ENCODE data around the gene CMTR1.
"Not testable (repeated sequence)": the region's sequence is repeated elsewhere in the genome, so short reads cannot be mapped to it uniquely, and the experiment has no call there.

CMTR1 gene

DNA sequence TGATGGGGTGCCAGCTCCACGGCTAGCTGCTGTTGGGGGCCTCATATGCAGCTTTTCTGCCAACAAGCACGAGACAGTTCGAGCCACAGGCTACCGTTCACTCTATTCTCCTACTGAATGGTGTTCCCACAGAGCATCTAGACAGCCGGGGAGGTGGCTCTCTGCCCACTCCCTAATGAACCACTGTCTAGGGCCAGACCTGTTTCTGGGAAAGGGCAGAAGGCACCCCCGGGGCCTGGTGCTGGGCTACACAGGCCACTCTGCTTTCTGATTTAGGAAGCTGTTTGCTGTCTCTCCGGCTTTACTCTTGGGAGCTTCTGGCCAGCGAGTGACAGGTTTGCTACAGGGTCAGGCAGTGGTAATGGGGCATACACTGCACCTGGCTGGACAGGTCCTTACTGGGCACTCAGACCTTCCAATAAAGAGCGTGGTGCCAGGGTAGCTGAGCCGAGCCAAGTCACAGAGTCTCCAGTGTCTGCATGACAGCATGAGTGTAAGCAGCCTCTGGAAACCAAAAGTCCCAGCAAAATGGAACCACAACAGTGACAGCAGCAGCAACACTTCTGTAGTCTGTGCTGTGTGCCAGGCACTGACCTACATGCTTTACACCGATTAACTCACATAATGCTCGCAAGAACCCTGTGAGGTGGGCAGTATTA, 58.3 kb downstream of the CMTR1 start:
- DNase-seq (ENCODE audit: low spot score), result no peak
- FAIRE-seq, result no peak

DNA sequence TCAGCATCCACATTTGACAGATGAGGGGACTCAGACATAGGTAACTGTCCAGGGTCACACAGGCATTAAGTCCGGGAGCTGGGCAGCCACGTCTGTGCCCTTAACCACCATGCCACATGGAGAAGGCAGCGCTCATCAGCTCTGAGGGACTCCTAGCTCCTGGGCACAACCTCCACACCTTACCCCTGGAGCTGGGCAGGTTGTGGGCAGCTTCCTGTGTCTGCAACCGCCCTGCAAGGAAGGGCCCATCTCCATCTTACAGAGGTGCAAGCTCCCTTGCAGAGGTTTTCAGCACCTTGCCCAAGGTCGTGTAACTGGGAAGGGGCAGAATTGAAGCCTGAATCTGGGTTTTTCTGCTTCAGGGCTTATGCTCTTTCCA, 58.8 kb downstream of the CMTR1 start:
- DNase-seq (ENCODE audit: low spot score), result no peak
- no peak for FAIRE-seq

DNA sequence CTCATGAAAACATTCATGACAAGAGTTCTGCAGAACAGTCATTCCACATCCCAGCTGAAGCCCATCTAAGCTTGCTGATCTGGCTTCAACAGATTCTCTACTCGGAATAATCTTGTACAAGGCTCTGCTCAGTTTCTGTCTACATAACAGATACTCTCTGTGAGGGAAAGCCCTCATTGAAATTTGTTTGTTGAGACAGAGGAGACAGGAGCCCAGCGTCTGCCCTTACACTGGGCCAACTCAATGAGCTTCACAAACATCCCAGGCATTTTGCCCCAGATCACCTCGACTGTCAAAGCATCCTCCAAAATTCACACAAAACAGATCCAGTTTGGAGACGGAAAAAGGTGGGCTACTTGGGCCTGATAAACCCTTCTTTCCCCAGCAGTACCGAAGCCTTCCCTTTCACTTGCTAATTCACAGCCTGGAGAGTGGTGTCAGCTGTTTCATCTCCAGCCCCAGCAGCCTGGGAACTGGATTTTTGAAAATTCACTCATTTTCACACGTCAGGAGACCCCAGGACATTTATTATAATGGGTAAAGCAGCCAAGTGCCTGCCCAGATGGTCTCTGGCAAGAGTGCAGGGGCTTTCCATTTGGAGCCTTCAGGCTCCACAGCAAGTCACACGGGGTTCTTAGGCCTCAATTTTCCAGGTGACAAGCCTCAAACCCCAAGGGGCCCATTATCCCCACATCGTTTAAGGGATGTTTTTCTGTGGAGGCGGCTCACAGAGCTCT, 59.4 kb downstream of the CMTR1 start:
- no peak for DNase-seq (ENCODE audit: low spot score)
- no peak for FAIRE-seq

DNA sequence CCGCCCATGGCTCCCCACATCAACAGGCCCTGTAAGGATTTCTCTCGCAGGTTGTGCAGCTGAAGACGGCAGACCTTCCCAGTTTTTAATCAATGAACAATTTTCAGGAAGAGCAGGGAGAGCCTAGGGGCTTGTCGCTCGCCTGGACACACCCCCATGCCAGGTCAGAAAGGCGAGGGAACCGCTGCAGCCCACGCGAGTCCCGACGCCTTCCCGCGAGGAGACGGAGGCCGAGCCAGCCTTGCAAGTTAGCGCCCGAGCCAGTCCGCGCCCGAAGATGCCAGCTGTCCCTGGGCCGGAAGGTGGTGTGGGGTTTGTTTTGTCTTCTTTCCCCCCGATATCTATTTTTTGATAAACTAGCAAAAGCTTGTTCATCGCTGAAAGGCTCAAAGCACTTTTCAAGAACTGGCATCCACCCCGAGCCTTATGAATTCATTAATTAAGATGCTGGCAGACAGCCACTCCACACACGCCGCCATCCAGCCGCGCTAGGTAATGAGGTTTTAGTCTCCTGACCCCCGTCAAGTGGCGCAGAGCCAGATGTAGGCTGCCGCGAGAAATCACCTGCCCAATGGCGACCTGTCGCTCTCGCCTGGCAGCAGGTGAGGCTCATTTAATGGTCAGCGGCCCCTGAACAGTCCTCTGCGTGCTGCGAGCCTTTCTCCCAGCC, 60.1 kb downstream of the CMTR1 start:
- FAIRE-seq, result no peak
- no peak for DNase-seq (ENCODE audit: low spot score)

DNA sequence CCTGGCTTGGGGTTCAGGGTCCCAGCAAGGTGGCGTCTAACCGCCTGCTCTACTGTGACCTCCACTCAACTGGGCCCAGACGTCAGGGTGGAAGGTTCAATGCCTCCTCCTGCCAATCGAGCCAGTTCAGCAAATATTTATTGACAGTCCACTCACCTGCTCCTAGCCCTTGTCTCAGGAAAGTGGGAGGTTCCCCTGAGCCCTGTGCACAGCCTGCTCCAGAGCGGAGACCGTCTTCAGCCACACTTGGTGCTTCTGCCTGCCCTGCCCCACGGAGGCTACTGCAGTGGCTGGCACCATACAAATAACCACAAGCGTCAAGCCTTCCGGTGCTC, 60.6 kb downstream of the CMTR1 start:
- FAIRE-seq (no peak), DNase-seq (ENCODE audit: low spot score) (no peak)

DNA sequence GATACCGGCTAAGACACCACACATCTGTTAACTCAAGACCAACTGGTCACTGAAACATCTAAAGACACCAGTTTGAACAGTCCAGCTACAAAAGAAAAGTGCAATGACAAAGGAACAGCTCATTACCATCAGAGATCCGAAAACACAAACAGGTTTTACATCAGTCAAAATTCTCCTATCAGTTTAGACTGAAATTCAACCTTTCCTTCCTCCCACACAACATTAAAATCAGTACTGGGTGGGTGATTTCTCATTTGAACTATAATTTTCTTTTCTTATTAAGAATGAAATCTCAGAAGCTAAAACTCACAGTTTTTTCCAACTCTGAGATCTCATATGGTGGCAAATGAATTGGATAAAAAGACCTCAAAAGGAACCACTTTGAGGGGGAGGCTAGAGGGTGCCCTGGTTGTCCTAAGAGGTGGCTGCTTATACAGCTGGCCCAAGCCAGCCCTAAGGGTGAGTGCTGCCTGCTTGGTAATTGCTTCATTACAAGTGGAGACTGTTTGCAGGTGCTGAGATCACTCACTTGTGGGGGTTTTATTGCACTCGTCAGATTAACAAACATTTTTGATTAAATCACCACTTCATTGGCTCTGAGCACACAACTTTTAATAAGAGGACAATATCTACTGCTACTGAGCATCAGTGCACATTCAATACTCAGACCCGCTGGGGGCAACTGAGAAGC, 62.4 kb downstream of the CMTR1 start:
- DNase-seq (ENCODE audit: low spot score) (no peak), FAIRE-seq (no peak)

DNA sequence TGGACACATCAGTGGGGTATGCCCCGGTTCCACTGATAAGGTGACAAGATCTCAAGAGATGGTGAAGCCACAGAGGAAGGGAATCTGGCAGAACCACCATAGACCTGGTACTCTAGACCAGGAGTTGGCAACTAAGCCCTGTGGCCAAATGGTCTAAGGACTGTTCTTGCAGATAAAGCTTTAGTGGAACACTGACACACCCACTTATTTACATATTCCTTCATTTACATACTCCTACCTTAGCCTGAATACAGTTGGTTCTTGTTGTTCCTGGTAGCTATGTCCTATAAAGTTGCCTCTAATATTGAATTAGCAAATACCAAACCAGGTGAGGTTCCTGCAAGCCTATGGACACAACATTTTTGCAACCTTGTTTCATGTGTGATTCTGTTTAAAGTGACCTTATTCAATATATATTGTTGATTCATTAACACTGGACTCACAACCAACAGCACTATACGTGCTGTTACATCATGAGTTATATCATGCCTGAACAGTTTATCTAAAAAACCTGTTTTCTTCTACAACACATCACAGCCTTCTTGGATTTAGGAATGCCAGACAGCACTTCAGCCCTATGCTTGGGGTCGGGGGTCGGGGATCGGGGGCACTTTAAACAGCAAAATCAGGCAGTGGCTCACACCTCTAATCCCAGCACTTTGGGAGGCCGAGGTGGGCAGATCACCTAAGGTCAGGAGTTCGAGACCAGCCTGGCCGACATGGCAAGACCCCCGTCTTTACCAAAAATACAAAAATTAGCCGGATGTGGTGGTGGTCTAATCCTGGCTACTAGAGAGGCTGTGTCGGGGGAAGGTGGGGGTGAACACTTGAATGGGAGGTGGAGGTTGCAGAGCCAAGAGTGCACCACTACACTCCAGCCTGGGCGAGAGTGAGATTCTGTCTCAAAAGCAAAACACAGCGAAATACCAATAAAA, 64.2 kb downstream of the CMTR1 start:
- FAIRE-seq (no peak), DNase-seq (ENCODE audit: low spot score) (no peak)

DNA sequence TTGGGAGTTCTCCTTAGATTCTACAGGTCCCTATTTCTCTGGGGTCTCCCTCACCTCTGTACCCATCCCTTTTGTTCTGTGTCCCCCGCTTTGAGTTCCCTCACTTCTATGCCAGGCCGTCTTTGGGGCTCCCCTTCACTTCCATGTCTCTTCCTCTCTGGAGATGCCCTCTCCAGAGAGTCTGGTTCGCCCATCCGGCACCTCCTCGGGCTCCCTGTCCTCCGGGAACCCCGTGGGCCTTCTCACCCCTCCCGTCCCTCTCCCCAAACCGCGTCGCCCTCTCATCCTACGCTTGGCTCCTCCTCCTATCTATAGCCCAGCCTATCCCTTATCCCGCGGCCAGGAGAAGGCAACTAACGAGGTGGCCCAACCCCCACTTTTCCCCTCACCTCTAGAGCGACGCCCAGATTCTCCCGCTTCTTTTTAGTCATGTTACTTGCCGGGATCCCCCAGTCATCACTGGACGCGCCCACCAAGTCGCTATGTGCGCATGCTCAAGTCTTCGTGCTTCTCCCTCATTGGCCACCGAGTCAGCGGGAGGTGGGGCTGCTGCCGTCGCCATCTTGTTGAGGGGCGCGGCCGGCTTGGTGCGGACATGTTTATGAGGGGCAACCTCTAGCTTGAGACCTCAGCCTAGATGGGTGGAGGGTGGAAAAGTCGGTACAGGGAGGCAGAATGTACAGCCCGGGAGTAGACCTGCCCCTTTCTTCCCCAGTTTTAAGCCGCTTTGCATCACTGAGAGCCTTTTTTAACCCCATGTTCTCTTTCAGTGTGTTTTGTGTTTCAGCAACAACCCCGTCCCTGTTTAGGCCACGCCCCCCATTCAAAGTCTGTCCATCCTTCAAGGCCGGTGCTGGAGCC, 66.6 kb downstream of the CMTR1 start, which contains the start of gene CCDC167:
TSS of gene CCDC167 (minus strand) at position 461 of the 861 bp plus-strand sequence. CDS start at position 431, 30 bp downstream.
- DNase-seq (ENCODE audit: low spot score) (peak; percentile 94), FAIRE-seq (peak; percentile 73)

DNA sequence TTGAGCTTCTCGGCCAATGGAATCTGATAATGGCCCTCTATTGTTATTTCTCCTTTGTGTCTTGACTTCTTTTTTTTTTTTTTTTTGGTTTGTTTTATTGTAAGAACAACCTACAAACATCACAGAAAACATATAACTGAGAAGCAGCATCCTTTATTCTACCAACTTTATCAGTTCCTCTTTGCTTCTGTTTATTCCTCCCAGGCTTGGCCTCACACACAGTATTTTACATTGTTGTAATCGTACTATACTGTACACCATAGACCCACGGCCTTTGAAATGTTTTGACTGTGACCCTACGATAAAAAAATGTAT, 67.2 kb downstream of the CMTR1 start:
- FAIRE-seq (no peak), DNase-seq (ENCODE audit: low spot score) (no peak)

DNA sequence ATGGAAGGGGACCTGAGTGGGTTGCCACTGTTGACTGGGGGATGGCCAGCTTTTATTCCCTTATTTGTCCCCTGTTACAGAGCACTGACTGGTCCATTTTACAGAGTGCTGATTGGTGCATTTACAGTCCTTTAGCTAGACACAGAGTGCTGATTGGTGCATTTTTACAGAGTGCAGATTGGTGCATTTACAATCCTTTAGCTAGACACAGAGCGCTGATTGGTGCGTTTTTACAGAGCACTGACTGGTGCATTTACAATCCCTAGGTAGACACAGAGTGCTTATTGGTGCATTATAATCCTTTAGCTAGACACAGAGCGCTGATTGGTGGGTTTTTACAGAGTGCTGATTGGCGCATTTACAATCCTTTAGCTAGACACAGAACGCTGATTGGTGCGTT, 67.9 kb downstream of the CMTR1 start:
- not testable (repeated sequence) for DNase-seq (ENCODE audit: low spot score); FAIRE-seq

DNA sequence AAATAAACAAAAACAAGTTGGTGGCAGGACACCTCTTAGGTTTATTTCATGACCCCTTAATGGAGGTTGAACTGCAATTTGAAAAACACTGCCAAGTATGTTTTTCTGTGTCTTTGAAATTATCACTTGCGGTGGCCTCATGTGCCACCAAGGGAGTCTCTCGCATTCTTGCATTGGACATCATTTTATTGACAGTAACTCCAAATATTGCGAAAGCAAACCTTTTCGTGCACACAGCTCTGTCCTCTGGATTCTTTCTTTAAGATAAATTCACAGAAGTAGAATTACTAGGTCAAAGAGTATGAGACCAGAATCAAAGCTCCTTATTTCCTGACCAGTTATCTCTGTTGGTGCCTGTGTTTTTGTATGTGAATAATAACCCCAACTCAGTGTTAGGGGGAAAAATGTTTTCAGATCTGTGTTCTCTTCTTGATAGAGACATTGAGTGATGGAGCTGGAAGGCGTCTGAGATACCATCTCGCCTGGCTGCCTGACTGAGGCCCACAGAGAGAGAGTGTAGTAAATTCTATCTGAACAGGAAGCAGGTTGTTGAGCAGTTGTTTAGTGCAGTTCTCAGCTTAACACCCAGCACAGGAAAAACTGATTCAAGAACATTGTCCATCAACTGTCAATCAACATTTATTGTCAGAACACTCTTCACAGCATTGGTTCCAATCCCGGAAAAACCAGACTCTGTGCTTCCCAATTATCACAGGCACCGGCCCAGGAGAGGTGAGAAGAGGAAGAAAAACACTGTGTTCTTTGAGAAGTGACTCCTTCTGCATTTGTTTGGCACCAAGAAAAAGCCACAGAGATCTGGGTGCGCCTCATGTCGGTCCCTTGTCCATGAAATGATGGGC, 68.8 kb downstream of the CMTR1 start:
- DNase-seq (ENCODE audit: low spot score), result no peak
- no peak for FAIRE-seq

DNA sequence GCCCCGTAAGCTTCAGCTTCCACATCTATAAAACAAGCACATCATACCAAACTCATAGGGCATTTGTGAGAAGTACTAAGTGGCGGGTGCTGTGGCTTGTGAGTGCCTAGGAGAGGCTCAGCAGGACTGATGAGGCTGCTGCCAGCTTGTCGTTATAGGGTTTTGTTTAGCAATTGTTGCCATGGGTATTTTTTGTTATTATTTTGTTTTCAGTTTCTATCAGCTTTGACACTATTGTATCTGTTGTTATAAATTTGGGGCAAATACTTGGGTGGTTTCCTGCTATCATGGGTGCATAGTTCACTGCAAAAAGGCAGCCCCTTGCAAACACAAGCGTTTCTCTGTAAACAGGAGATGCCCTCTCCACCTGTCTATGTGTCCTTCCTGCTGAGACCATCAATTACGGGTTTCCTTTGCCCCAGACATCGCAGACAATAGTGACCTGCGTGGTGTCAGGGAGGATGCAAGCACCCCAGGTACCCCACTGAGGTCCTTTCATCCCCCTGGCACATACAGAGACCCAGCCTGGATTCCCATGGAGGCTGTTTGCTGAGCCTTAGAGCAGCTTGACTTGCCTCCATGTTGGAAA, 69.8 kb downstream of the CMTR1 start:
- DNase-seq (ENCODE audit: low spot score), result no peak

DNA sequence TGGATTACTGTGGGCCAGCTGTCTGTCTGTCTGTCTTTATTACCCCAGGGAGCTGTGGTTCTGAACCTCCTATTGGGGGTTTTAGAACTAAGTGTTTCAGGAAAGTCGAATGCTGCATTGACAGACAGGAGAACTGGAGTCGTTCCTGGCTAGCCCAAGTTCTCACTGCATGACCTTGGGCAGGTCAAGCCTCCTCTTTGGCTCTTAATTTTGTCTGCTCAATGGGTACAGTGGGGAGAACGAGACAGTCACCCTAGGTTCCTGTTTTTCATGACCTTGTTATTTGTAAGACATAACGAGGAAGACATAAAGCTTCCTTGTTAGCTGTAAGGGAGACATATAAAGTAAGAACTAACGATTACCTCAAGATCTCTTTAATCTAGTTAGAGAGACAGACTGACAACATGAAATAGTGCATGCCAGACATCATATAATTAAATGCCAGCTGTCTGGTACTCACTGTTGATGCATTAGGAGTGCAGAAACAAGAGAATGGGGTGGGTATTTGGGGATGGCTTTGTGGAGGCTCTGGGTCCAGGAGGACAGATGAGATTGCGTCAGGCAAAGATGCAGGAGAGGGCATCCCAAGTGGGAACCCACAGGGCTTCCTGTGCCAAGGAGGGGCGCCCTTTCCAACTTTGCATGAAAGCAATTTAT, 70.4 kb downstream of the CMTR1 start:
- FAIRE-seq (no peak), DNase-seq (ENCODE audit: low spot score) (no peak)

More for the DNA sequence above, 69.8 kb downstream of the CMTR1 start:
- no peak for FAIRE-seq

DNA sequence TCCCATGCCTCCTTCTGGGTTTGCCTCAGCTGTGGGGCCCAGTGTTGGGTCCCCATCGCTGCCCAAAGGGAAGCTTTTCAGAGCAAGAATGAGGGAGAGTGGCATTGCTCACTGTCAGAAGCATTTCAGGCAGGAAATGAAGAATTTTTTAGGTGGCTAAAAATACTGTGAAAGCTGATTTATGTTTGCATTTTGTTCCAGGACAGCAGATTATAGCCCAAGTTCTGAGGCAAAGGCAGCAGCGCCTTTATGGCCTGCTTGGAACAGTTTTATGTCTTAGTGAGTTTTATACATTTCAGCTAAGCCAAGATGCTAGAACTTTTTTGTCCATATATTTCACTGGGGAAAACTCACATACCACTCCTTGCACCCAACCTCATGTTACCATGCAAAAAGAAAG, 71.0 kb downstream of the CMTR1 start:
- FAIRE-seq, result no peak
- no peak for DNase-seq (ENCODE audit: low spot score)

DNA sequence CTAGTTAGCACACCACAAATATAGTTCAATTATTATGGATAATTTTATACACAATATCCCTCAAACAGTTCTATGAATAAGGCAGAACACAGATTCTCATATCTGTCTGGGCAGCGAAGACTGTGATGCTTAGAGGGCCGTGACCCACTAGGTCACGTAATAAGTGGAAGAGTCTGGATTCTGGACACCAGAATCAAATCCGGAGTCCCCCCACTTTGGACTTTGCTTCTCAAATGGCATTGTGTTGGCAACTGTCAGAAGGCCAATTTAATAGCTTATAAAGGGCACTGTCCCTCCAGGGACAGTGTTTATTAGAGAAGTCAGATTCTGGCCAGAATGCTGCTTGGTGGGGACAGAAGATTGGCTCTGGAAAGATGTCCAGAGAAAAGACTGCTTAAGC, 73.5 kb downstream of the CMTR1 start:
- DNase-seq (ENCODE audit: low spot score), result no peak

DNA sequence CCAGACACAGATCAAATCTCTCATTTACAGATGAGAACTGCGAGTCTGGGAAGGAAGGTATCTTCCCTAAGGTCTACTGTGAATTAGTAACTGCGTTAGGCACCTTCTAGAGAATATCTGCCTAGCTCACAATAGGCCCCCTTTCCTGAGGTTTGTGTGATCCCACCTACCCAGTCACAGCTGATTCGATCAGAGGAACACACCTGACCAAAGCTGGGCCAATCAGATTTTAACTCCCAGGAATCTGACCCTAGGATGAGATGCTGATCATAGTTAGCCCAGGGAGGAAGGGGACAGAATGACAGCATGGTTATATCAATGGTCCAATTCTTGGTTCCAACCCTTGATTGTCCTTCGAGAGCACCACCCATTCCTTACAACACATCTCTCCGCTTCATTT, 74.1 kb downstream of the CMTR1 start:
- DNase-seq (ENCODE audit: low spot score) (no peak), FAIRE-seq (no peak)

More for the DNA sequence above, 73.5 kb downstream of the CMTR1 start:
- no peak for FAIRE-seq

DNA sequence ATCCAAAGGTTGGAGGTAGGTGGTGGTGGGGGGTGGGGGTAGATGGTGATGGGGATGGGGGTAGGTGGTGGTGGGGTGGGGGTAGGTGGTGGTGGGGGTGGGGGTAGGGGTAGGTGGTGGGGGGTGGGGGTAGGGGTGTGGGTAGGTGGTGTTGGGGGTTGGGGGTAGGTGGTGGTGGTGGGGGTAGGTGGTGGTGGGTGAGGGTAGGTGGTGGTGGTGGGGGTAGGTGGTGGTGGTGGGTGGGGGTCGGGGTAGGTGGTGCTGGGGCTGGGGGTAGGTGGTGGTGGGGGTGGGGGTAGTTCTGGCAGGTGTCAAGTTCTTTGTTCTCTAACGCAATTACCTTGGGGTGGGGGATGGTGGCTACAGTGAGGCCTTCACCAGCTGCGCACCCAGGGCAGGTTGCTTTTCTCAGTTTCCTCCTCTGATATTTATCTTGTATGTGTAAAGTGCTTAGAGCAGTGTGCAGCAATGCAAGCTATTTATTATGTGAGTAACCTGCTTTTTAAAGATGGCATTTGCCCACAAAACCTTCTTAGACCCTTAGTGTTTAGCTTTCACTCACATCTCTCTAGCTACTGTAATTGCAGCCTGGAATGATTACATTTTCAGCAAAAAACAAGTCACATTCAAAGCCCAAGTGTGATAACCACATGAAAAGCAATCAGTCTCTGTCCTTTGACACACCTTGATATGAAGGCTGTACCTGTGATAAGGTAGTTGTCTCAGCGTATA, 74.8 kb downstream of the CMTR1 start:
- FAIRE-seq, result no peak
- no peak for DNase-seq (ENCODE audit: low spot score)

DNA sequence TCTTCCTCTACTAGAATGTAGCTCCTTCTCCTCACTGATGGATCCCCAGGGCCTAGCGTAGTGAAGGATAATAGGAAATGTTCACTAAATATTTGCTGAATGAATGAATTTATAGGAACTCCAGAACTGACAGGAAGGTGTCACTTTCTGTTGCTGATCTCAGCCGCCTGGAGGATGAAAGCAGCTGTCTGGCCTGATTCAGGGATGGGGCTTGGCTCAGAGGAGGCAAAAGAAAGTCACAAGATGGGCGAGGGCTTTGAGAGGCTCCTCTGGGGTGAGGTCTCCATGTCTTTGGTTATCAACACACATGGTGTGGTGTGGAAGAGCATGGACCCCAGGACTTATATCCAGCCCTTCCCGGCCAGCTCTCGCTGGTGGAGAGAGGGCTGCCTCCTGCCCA, 78.2 kb downstream of the CMTR1 start:
- FAIRE-seq (no peak), DNase-seq (ENCODE audit: low spot score) (no peak)

All from RCC 7860 (cell line).